Activated T-helper 17 cell treated with anti-CD3 and anti-CD28 coated beads, Interleukin-2, amount 50 U/mL, for 72 hours (primary cell): Measurements from ENCODE around the gene KCNE4. TPM values are rescaled to one million over a fixed set of nuclear protein-coding genes. Genes with fewer than 3 reads are reported as not detected.

Source experiments
- ATAC-seq: fragments of 150-1000 bp; cut with Tn5 transposase; replicated peaks from 2 replicates; pipeline ENCODE4 v1.10.0; 2021; ENCODE audit warnings: mild to moderate bottlenecking, moderate library complexity
- H3K27ac Mint-ChIP-seq: one replicate; pipeline ENCODE4 v1.8.0; 2022; ENCODE audit warnings: mixed read lengths
- H3K27me3 Mint-ChIP-seq: one replicate; pipeline ENCODE4 v1.8.0; 2022; ENCODE audit warnings: mixed read lengths
- H3K36me3 Mint-ChIP-seq: one replicate; pipeline ENCODE4 v1.8.0; 2022; ENCODE audit warnings: low read depth, mild to moderate bottlenecking, mixed read lengths
- H3K4me1 Mint-ChIP-seq: one replicate; pipeline ENCODE4 v1.8.0; 2022; ENCODE audit warnings: mixed read lengths
- H3K4me3 Mint-ChIP-seq: one replicate; pipeline ENCODE4 v1.8.0; 2022; ENCODE audit warnings: mild to moderate bottlenecking, mixed read lengths
- H3K9me3 Mint-ChIP-seq: one replicate; pipeline ENCODE4 v1.8.0; 2022; ENCODE audit warnings: mixed read lengths
- total RNA-seq, 2 donors: library from RNA; stranded (reverse); gene quantifications; one replicate each; pipeline ENCODE4 v1.2.3, GENCODE V29; 2022

KCNE4 gene
- total RNA-seq, 2 donors from 2014 or later = not detected

- Mint-ChIP-seq H3K4me1 (no peaks in the 10 kb centered on the region), H3K27me3 (peaks cover 15% of the 10 kb centered on the region), H3K9me3 (no peaks in the 10 kb centered on the region), H3K27ac (no peak overlapping the region), H3K36me3 (no peaks in the 10 kb centered on the region), H3K4me3 (no peak overlapping the region)
- ATAC-seq = no peak
These were observed 5.4 kb upstream of the KCNE4 start for GRCh38 chr2:223046470-223047040.

GRCh38 chr2:223047260-223047761 lies 4.7 kb upstream of the KCNE4 start:
- Mint-ChIP-seq H3K9me3 (no peaks in the 10 kb centered on the region), H3K27me3 (peaks cover 15% of the 10 kb centered on the region), H3K27ac (no peak overlapping the region), H3K36me3 (no peaks in the 10 kb centered on the region), H3K4me3 (no peak overlapping the region), H3K4me1 (no peaks in the 10 kb centered on the region)
- ATAC-seq = no peak

- no peak for ATAC-seq
- no peaks in the 10 kb centered on the region for H3K9me3 Mint-ChIP-seq
These were observed 3.5 kb upstream of the KCNE4 start for GRCh38 chr2:223048519-223048918.

GRCh38 chr2:223049356-223049755 lies 2.6 kb upstream of the KCNE4 start:
- Mint-ChIP-seq H3K36me3 (no peaks in the 10 kb centered on the region), H3K27ac (no peak overlapping the region), H3K27me3 (peaks cover 18% of the 10 kb centered on the region), H3K4me1 (no peaks in the 10 kb centered on the region), H3K4me3 (no peak overlapping the region), H3K9me3 (no peaks in the 10 kb centered on the region)
- no peak for ATAC-seq

More at GRCh38 chr2:223048519-223048918, 3.5 kb upstream of the KCNE4 start:
- no peaks in the 10 kb centered on the region for H3K36me3 Mint-ChIP-seq
- H3K4me1 Mint-ChIP-seq = no peaks in the 10 kb centered on the region
- H3K4me3 Mint-ChIP-seq = no peak overlapping the region
- no peak overlapping the region for H3K27ac Mint-ChIP-seq
- peaks cover 15% of the 10 kb centered on the region for H3K27me3 Mint-ChIP-seq

GRCh38 chr2:223050188-223050587 lies 1.8 kb upstream of the KCNE4 start:
- Mint-ChIP-seq H3K27ac (no peak overlapping the region), H3K27me3 (peaks cover 18% of the 10 kb centered on the region), H3K9me3 (no peaks in the 10 kb centered on the region), H3K4me3 (no peak overlapping the region), H3K4me1 (no peaks in the 10 kb centered on the region), H3K36me3 (no peaks in the 10 kb centered on the region)
- ATAC-seq = no peak

- Mint-ChIP-seq H3K4me1 (no peaks in the 10 kb centered on the region), H3K27ac (no peak overlapping the region), H3K9me3 (no peaks in the 10 kb centered on the region), H3K4me3 (no peak overlapping the region), H3K36me3 (no peaks in the 10 kb centered on the region), H3K27me3 (peaks cover 21% of the 10 kb centered on the region)
- ATAC-seq = no peak
These were observed 988 bp upstream of the KCNE4 start for GRCh38 chr2:223050900-223051504.

- Mint-ChIP-seq H3K27me3 (peaks cover 19% of the 10 kb centered on the region), H3K27ac (no peak overlapping the region), H3K9me3 (no peaks in the 10 kb centered on the region), H3K36me3 (no peaks in the 10 kb centered on the region), H3K4me1 (no peaks in the 10 kb centered on the region), H3K4me3 (no peak overlapping the region)
- ATAC-seq = no peak
These were observed 826 bp downstream of the KCNE4 start for GRCh38 chr2:223052548-223053483.

GRCh38 chr2:223053484-223054192 lies 1.6 kb downstream of the KCNE4 start:
- no peak overlapping the region for H3K4me3 Mint-ChIP-seq
- ATAC-seq = no peak
- H3K36me3 Mint-ChIP-seq = no peaks in the 10 kb centered on the region
- H3K4me1 Mint-ChIP-seq = no peaks in the 10 kb centered on the region
- no peak overlapping the region for H3K27ac Mint-ChIP-seq
- H3K9me3 Mint-ChIP-seq = no peaks in the 10 kb centered on the region
- peaks cover 21% of the 10 kb centered on the region for H3K27me3 Mint-ChIP-seq

- Mint-ChIP-seq H3K4me1 (no peaks in the 10 kb centered on the region), H3K27me3 (peaks cover 21% of the 10 kb centered on the region), H3K4me3 (no peak overlapping the region), H3K27ac (no peak overlapping the region), H3K9me3 (no peaks in the 10 kb centered on the region), H3K36me3 (no peaks in the 10 kb centered on the region)
- no peak for ATAC-seq
These were observed 2.3 kb downstream of the KCNE4 start for GRCh38 chr2:223054193-223054781.

GRCh38 chr2:223055140-223055539 lies 3.1 kb downstream of the KCNE4 start:
- H3K36me3 Mint-ChIP-seq = no peaks in the 10 kb centered on the region
- no peak overlapping the region for H3K4me3 Mint-ChIP-seq

GRCh38 chr2:223055836-223056235 lies 3.8 kb downstream of the KCNE4 start:
- H3K27me3 Mint-ChIP-seq = peaks cover 18% of the 10 kb centered on the region
- H3K27ac Mint-ChIP-seq = no peak overlapping the region
- ATAC-seq = no peak
- H3K4me1 Mint-ChIP-seq = no peaks in the 10 kb centered on the region
- H3K9me3 Mint-ChIP-seq = no peaks in the 10 kb centered on the region
- H3K36me3 Mint-ChIP-seq = no peaks in the 10 kb centered on the region
- H3K4me3 Mint-ChIP-seq = no peak overlapping the region

More at GRCh38 chr2:223055140-223055539, 3.1 kb downstream of the KCNE4 start:
- Mint-ChIP-seq H3K27ac (no peak overlapping the region), H3K27me3 (peaks cover 21% of the 10 kb centered on the region), H3K9me3 (no peaks in the 10 kb centered on the region), H3K4me1 (no peaks in the 10 kb centered on the region)
- no peak for ATAC-seq

- no peak overlapping the region for H3K27ac Mint-ChIP-seq
- no peaks in the 10 kb centered on the region for H3K4me1 Mint-ChIP-seq
- no peak overlapping the region for H3K4me3 Mint-ChIP-seq
- H3K27me3 Mint-ChIP-seq = peaks cover 19% of the 10 kb centered on the region
- no peak for ATAC-seq
- no peaks in the 10 kb centered on the region for H3K9me3 Mint-ChIP-seq
- H3K36me3 Mint-ChIP-seq = no peaks in the 10 kb centered on the region
These were observed 4.9 kb downstream of the KCNE4 start for GRCh38 chr2:223056701-223057418.

GRCh38 chr2:223057569-223057968 lies 5.6 kb downstream of the KCNE4 start:
- H3K27me3 Mint-ChIP-seq = peaks cover 19% of the 10 kb centered on the region
- no peaks in the 10 kb centered on the region for H3K36me3 Mint-ChIP-seq
- no peaks in the 10 kb centered on the region for H3K4me1 Mint-ChIP-seq

More at GRCh38 chr2:223057569-223057968, 5.6 kb downstream of the KCNE4 start:
- H3K4me3 Mint-ChIP-seq = no peak overlapping the region
- no peak overlapping the region for H3K27ac Mint-ChIP-seq
- no peaks in the 10 kb centered on the region for H3K9me3 Mint-ChIP-seq
- ATAC-seq = no peak
